CD4-positive, alpha-beta T cell treated with Interleukin-17A for 1 hour (primary cell): ENCODE results near the gene VAV2.
"Not testable (repeated sequence)": the region's sequence is repeated elsewhere in the genome, so short reads cannot be mapped to it uniquely, and the experiment has no call there.

ENCODE experiments used
- DNase-seq: peaks from one replicate; pipeline ENCODE4 v3.0.0-alpha.2; 2020

The VAV2 gene

DNA sequence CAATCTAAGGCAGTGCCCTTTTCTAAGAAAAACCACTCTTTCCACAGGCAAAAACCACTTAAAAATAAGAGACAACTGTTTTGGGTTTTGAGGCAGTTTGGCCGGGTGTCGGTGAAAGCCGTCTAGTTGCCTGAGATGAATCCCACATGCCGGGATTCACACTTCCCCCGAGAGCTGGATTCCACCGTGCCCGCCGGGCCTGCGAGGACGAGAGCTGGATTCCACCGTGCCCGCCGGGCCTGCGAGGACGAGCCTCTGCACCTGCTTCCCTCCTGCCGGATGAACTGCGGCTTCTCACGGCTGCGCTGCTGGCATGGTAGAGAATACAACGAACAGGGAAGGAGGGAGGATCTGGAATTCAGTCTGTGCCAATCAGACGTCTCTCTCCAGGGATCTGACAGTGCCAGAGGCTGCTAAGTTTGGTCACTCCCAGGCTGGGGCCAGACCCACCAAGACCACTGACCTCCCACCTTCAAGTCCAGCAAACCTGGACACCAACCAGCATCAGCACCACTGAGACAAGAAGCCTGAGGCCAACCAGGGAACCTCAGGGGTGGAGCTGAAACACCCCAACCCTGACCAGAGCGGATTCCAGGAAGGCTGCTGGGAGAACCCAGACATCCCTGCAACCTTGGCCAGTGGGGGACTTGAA, 23.0 kb downstream of the VAV2 start:
- DNase-seq: no peak

DNA sequence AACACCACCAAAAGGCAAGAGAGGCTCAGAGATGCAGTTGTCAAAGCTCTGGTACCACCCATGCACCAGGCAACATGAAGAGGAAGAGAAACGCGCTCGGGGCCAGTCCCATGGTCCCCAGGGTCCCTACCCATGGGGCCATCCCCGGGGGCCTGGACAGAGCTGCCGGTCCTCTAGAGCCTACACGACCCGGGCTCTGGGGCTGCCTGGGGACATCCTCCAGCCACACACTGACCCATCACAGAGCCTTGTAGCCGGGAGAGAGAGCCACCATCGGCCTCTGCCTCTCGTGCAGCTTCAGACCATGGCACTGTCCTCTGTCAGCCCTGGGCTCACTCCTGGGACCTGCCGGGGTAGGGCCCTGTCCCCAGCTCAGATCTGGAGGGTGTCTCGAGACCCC, 23.7 kb downstream of the VAV2 start:
- DNase-seq: no peak

DNA sequence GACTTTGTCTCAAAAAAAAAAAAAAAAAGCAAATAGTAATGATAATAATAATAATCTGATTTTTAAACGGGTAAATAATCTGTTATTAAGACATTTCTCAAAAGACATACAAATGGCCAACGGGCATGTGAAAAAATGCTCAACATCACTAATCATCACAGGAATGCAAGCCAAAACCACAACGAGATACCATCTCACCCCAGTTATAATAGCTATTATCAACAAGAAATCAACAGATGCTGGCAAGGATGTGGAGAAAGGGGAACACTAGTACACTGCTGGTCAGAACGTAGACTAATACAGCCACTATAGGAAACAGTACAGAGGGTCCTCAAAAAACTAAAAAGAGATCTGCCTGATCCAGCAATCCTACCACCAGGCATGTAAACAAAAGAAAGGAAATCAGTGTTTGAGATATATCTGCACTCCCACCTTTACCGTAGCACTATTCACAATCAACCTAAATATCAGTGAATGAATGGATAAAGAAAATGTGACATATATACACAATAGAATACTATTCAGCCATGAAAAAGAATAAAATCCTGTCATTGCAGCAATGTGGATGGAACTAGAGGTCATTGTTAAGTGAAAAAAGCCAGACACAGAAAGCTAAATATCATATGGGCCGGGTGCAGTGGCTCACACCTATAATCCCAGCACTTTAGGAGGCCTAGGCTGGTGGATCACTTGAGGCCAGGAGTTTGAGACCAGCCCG, 24.9 kb downstream of the VAV2 start:
- DNase-seq: no peak

DNA sequence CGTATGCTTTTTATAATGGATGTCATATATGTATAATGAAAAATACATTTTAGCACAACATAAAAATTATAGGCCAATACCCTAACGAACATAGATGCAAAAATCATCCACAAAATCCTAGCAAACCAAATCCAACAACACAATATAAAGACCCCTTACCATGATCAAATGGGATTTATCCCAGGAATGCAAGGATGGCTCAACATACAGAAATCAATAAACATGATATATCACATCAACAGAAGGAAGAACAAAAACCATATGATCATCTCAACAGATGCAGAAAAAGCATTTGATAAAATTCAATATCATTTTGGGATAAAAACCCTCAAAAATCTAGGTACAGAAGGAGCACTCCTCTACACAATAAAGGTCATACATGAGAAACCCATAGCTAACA, 27.7 kb downstream of the VAV2 start:
- DNase-seq: no peak

DNA sequence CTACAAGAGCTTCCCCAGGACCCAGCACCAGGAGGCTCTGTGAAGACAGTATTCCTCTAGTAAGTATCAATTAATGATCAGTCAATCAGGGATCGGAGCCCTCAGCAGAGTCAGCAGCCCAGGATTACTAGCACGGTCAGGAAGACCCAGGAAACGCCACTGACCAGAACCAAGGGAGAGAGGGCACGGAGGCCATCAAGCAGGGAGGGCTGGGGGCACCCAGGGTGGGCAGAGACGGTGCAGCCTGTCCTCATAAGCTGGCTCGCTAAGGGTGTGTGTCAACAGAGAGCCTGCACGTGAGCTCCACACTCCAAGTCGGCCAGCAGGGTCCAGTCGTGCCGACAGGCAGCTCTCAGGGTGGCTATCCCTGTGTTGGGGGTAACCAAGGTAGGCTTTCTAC, 29.0 kb downstream of the VAV2 start:
- no peak for DNase-seq

DNA sequence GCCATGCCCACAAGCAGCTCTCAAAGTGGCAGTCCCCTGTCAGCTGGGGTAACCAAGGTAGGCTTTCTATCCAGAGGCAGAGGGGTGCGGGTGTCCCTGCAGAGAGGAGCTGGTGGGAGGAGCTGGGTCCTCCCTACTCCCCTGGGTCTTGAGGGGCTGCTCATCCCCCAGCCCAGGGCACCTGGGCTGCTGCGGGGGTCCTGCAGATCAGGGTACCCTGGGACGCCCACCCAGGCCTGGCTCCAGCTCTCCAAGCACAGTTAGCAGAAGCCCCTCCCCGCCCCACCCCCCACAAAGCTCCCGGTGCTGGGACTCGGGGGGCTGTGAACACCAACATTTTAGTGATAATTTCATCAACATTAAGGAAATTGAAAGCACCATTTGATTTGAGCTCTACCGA, 29.8 kb downstream of the VAV2 start:
- DNase-seq: no peak

DNA sequence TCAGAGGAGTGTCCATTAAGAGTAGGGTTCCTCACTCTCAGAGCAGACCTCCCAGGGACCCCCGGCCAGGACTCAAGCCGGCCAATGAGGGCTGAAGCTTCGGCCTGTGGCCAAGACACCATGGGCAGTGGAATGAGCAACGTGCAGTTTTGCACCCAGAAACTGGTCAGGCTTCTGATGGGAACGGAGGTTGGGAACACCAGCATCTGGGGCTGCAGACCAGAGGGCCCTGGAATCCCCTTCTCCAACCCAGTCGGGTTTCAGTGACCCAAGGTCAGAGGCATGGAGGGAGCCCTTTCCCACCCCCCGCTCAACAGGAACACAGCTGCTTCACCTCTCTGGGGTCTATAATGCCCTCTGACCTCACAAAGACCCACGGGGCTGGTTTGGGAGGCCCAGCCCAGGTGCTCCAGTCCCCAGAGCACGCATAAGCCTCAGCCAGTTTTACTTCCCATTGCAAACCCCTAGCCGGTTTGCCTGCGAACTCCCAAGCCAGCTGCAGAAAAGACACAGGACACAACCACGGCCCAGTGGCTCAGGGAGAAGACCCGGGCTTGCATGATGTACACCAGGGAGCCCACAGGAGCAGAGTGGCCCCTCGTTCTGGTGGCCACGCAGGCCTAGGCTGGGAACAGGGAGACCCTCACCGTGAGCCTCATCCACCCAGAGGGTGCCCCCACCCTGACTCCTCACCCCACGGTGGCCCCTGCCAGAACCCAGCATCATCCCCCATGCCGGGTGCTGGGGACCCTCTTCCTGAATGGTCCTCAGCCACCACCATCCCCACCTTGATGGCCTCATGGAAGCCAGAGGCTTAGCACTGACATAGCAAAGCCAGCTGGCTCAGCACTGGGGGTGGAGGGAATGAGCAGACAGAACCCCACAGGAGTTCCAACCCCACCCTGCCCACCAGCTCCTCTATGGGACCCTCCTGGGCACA, 30.6 kb downstream of the VAV2 start:
- DNase-seq: no peak

DNA sequence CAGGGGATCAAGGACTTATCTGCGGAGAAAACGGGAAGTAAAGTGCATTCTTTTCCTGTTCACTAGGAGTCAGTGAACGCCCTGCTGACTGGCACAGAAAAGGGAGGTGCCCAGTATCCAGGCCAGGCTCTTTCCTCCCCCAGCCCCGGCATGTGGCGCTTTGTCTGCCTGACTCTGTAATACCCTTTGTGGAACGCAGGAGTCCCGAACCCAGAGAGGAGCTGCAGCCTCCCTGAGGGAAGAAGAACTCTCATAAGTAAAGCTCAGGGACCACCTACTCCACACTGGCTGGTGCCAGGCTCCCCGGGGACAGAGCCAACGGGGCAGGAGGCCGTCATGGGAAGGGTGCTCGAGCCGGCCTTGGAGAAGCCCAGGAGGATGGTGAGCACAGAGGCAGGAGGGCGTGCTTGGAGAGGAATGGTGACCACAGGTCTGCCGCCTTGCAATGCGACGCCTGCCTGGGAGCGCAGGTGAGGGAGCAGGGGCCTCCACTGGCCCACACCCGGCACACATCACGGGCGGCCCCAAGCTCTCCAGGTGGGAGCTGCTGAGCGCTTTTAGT, 31.5 kb downstream of the VAV2 start:
- DNase-seq: no peak

DNA sequence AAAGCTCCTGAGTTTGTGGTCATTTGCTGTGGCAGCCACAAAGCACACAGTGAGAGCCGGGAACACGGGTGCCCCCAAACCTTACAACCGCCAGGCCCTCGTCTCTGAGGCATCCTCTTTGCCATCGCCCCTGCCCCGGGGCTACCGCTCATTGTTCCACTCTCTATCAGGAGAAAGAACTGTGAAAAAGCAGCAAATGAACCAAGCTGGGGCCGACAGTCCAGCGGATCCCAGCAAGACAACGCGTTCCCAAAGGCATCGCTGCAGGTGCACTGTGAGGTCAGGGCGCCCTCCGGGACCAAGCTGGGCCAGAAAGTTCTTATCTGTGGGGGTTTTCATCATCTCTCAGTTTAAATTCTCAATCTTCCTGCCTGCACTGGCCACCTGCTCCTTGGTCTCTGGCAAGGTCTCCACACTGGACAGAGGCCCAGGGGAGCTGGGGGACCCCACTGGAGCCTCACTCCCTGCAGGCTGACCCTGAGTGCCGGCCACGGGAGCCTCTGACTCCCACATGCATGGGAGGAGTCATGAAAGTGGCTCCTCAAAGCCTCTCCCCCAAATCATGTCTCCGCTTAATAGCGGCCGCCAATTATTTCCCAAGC, 32.1 kb downstream of the VAV2 start:
- DNase-seq: no peak

DNA sequence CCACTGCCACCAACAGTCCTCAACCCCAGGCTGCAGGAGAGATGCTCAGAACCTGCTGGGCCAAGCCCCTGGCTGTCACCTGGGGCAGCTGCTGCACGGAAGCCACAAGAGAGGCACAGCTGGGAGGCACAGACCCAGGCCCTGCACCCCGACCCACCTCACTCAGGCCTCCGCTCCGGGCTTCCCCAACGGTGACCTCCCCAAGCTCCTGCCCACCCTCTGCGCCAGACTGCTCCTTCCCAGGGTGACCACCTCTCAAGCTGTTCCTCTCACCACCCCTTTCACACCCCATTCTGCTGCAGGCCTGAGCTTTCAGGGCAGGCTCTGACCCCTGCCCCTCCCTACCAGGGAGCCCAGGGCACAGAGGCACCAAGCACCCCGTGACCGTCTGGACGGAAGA, 33.0 kb downstream of the VAV2 start:
- no peak for DNase-seq

DNA sequence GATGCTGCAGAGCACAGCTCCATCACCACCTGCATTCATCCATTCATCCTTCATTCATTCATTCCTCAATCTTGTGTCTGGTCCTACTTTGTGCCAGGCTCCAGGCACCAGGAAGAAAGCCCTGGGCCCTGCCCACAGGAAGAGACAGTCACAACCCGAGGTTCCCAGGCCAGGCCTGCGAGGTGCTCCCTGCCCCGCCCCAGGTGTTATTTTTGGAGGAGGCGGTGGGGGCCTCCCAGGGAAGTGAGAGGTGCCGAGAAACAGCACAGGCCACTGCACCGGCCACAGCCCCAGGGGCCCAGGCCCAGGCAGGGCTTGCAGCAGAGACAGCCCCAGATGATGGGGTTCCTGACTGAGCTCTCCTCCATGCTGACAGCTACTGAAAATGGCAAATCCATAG, 33.4 kb downstream of the VAV2 start:
- no peak for DNase-seq

DNA sequence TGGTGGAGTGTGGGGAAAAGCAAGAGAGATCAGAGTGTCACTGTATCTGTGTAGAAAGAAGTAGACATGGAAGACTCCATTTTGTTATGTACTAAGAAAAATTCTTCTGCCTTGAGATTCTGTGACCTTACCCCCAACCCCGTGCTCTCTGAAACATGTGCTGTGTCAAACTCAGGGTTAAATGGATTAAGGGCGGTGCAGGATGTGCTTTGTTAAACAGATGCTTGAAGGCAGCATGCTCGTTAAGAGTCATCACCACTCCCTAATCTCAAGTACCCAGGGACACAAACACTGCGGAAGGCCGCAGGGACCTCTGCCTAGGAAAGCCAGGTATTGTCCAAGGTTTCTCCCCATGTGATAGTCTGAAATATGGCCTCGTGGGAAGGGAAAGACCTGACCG, 34.4 kb downstream of the VAV2 start:
- not testable (repeated sequence) for DNase-seq

DNA sequence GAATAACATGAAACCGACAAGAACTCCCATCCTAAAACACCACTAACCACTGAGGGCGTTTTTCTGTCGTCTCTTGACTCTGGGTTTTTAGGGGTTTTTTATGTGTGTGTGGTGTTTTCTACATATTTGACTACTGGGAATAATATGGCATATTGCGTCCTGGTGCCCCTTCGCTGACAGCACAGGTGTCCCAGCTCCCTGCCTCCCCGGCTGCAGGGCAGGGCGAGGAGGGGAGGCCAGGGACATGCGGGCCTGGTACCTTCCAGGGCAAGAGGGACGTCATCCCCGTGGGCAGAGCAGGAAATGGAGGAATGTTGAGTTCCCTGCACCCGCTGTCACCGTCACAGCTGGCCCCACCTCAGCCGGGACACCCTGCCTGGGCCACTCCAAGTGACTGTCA, 34.8 kb downstream of the VAV2 start:
- no peak for DNase-seq

DNA sequence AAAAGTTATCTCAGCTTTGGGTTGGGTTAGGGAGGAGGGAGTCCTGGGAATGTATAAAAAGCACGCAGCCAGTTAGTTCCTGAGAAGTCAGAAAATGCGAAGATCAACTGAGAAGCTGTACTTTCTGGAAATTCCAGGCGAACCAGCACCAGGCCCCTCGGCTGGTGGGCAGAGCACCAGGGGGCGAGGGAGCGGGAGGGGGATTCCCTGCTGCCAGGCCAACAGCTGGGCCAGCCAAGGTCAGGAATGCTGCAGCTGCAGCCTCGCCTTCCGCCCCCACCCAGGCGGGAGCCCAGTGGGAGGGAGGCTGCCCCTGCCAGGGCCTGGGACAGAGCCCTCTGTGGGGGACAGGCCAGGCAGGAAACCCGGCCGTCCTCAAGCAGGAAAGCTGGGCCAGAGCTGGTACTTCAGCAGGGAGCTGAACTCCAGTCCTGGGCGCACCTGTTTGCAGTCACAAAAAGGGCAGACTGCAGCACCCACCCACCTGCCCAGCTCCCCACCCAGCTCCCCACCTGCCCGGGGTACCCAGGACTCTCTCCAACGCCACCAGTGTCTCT, 35.5 kb downstream of the VAV2 start:
- DNase-seq: no peak

DNA sequence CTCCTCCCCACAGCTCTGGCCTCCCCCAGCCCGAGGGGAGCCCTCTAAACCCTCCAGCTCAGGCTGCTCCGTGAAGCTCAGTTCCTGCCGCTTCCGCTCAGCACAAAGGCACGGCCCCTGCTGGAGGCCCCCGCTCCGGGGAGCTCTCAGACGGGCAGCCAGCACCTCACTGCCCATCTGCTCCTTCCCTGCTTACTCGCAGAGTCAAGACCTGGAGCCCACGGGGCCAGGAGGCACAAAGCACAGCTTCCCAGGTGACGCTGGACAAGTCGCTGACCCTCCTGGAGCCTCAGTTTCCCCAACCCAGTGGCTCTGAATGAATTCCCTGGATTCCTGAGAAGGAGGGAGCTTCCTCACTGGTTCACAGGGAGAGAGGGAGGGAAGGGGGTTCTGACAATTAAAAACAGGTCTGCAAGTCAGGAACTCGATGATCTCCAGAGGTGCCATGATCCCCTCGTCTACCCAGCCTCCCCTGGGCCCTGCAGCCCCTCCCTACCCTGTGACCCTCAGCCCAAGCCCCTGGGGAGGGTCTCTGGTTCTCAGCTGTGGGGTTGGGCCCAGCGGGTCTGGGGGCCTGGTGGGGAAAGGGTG, 36.2 kb downstream of the VAV2 start:
- peak; percentile 10 for DNase-seq

DNA sequence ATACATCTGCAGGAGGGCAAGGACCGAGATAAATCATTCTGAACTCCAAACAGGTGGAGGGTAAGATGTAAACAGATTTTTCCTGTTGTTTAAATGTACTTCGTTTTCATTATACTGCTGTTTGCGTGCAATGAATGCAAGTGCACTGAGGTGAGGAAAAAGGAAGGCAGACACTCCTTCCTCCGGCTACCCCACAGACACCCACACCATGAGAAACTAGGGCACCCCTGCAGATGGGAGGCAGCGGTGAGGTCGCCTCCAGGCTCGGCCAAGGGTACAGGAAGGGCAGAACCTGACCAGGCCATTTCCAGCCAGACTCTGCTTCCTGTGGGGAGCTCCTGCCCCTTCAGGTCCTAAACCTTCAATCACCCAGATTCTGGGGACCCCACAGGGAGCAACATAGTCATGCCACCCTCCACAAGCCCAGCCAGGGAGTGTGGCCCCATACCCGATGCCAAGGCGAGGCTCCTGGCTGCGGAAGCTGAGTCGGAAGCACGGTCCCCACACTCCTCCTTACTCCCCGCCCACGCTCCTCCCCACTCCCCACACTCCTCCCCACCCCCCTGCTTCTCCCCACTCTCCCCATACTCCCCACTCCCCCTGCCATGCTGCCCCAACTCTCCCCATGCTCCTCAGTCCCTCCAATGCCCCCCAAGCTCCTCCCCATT, 37.1 kb downstream of the VAV2 start:
- DNase-seq: no peak

DNA sequence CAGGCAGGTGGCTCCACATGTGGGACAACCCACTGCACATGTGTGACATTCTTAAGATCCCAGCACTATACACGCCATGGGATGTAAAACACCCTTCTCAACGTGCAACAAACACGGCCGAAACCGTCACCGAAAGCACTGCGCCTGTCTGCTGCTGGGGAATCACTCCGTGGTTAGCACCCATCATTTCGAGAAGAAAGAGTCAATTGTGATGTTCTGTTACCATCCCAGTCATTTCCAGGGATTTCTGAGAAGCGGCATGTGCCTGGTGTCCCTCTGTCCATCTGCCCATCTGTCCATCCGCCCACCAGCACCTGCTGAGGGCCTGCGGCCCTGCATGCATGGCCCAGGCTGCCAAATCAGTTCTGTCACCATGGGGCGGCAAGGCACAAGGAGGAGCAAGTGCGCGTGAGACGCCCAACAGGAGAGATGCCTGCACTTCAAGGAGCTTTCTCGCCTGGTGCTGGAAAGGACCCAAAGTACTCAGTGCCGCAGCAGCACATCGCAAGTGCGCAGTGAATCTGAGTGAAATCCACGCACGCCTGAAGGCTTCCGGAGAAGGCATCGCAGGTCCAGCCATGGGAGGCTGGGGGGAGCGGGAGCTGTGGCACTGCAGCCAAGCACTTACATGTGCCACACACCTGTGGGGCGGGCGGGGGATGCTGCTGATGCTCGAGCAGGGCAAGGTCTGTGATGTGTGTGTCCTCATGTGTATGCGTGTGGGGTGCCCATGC, 38.0 kb downstream of the VAV2 start:
- no peak for DNase-seq

DNA sequence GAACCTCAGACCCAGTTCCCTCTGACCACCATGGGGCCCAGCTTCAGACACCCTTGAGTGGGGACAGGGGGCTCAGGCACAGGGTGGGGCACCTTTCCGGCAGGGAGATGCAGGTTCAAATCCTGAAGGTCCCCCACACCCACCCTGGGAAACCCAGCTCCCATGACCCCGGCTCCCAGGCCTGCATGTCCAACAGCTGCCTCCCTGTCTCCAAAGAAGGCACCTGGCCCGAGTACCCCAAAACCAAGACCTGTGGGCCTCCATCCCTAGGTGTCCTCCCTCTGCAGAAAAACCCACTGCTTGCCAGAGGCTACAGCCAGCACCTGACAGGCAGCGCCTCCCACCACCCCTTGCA, 38.5 kb downstream of the VAV2 start:
- DNase-seq: no peak

DNA sequence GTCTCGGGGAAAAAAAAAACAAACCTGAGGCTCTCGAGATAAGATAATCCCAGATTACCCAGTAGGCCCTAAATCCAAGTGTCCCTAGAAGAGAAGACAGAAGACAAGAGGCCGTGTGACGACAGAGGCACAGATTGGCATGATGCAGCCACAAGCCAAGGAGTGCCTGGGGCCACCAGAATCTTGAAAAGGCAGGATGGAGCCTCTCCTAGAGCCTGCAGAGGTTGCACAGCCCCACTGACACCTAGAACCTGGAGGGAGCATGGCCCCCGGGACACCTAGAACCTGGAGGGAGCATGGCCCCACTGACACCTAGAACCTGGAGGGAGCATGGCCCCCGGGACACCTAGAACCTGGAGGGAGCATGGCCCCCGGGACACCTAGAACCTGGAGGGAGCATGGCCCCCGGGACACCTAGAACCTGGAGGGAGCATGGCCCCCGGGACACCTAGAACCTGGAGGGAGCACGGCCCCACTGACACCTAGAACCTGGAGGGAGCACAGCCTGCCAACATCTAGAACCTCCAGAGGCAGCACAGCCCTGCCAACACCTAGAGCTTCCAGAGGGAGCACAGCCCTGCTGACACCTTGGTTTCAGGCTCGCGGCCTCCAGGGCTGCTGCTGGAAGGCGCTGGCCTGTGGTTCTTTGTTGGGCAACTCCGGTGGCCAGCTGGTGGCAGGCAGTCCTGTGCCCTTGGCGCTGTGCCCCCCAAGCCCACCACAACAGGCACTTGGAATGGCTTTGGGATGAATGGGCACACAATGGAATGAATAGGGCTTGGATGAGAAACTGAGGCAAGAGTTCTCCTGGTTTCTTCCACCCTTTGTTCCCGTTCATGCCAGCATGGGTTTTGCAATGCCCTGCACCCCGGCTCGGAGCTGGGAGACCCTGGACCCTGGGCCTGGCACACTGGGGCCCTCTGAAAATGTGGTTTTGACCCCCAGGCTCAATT, 39.2 kb downstream of the VAV2 start:
- DNase-seq: no peak

DNA sequence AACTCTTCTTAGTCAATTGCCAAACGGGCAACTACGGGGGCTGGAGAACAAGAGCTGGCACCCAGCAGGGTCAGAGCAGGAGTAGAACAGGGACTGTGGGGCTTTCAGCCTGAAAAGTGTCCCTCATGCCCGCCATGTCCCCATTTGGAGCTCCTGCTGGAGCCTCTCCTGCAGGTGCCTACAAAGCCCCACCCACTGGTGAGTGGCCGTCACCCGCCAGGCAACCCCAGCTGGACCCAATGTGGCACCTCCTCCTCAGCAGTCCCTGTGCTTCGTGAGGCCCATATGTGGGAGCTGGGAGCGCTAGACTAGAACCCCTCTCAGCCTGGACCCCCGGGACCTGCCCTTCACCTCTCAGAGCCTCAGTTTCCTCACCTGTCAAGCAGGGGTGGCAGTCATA, 40.9 kb downstream of the VAV2 start:
- no peak for DNase-seq
